NCI-H82 treated with DMSO at 0.1 percent for 48 hours (cell line): ENCODE measurements around the gene SLC6A20.

Source experiments
- DNase-seq: peaks from one replicate; lab custom pipeline; 2025; ENCODE audit not compliant: unreplicated experiment; lab: John Stamatoyannopoulos, UW

SLC6A20 gene

GRCh38 chr3:45795882-45796765 is at the start of gene SLC6A20:
TSS of gene SLC6A20 (minus strand) at chr3:45796536. CDS start at chr3:45796419, 117 bp downstream.
- DNase-seq, result no peak

- DNase-seq, result no peak
These were observed 48.3 kb upstream of the SLC6A20 start for GRCh38 chr3:45844616-45845015.

- no peak for DNase-seq
These were observed 46.7 kb upstream of the SLC6A20 start for GRCh38 chr3:45842851-45843625.

- DNase-seq, result peak; percentile 63
These were observed 45.6 kb upstream of the SLC6A20 start, which contains the start of gene LZTFL1 for GRCh38 chr3:45841757-45842491. TSS of gene LZTFL1 (minus strand) at chr3:45842119. CDS start at chr3:45841991, 128 bp downstream.

GRCh38 chr3:45841420-45841756 is 45.1 kb upstream of the SLC6A20 start:
- no peak for DNase-seq

- DNase-seq, result no peak
These were observed 42.1 kb upstream of the SLC6A20 start for GRCh38 chr3:45838466-45838865.

GRCh38 chr3:45832699-45833098 is 36.4 kb upstream of the SLC6A20 start:
- no peak for DNase-seq

GRCh38 chr3:45830121-45830520 is 33.8 kb upstream of the SLC6A20 start:
- DNase-seq, result no peak

GRCh38 chr3:45826908-45827307 is 30.6 kb upstream of the SLC6A20 start:
- no peak for DNase-seq

- no peak for DNase-seq
These were observed 30.0 kb upstream of the SLC6A20 start for GRCh38 chr3:45826321-45826720.

- no peak for DNase-seq
These were observed 24.8 kb upstream of the SLC6A20 start for GRCh38 chr3:45821127-45821526.

GRCh38 chr3:45819543-45819942 is 23.2 kb upstream of the SLC6A20 start:
- no peak for DNase-seq

GRCh38 chr3:45817831-45818522 is 21.6 kb upstream of the SLC6A20 start:
- no peak for DNase-seq

GRCh38 chr3:45816544-45816943 is 20.2 kb upstream of the SLC6A20 start:
- no peak for DNase-seq

- DNase-seq, result no peak
These were observed 18.0 kb upstream of the SLC6A20 start for GRCh38 chr3:45814322-45814721.

GRCh38 chr3:45807681-45808540 is 11.6 kb upstream of the SLC6A20 start:
- DNase-seq, result no peak

- DNase-seq, result no peak
These were observed 10.8 kb upstream of the SLC6A20 start for GRCh38 chr3:45807133-45807532.

- no peak for DNase-seq
These were observed 9.7 kb upstream of the SLC6A20 start for GRCh38 chr3:45806072-45806471.

- DNase-seq, result no peak
These were observed 7.1 kb upstream of the SLC6A20 start for GRCh38 chr3:45803252-45803935.
